ENCODE data around the gene ANKS1B.
"Not testable (repeated sequence)": the region's sequence is repeated elsewhere in the genome, so short reads cannot be mapped to it uniquely, and the experiment has no call there.

Gene ANKS1B

GRCh38 chr12:99339663-99340062 is 645.1 kb downstream of the ANKS1B start:
- DNase-seq: no peak

- no peak for DNase-seq
These were observed 650.3 kb downstream of the ANKS1B start for GRCh38 chr12:99334285-99335056.

GRCh38 chr12:99332936-99333591 is 651.7 kb downstream of the ANKS1B start:
- no peak for DNase-seq

- no peak for DNase-seq
These were observed 654.5 kb downstream of the ANKS1B start for GRCh38 chr12:99330216-99330615.

- DNase-seq: not testable (repeated sequence)
These were observed 663.5 kb downstream of the ANKS1B start for GRCh38 chr12:99321210-99321609.

GRCh38 chr12:99311373-99311772 is 673.4 kb downstream of the ANKS1B start:
- DNase-seq: no peak

GRCh38 chr12:99309812-99310211 is 674.9 kb downstream of the ANKS1B start:
- DNase-seq: no peak

- no peak for DNase-seq
These were observed 681.9 kb downstream of the ANKS1B start for GRCh38 chr12:99302874-99303273.

- DNase-seq: no peak
These were observed 697.6 kb downstream of the ANKS1B start for GRCh38 chr12:99287136-99287535.

GRCh38 chr12:99284161-99284560 is 700.6 kb downstream of the ANKS1B start:
- DNase-seq: no peak

GRCh38 chr12:99282624-99283023 is 702.1 kb downstream of the ANKS1B start:
- DNase-seq: no peak

GRCh38 chr12:99282086-99282485 is 702.6 kb downstream of the ANKS1B start:
- no peak for DNase-seq

- DNase-seq: no peak
These were observed 703.5 kb downstream of the ANKS1B start for GRCh38 chr12:99281277-99281676.

GRCh38 chr12:99278899-99279298 is 705.8 kb downstream of the ANKS1B start:
- DNase-seq: no peak

GRCh38 chr12:99277591-99278379 is 707.0 kb downstream of the ANKS1B start:
- no peak for DNase-seq

- no peak for DNase-seq
These were observed 713.7 kb downstream of the ANKS1B start for GRCh38 chr12:99271071-99271470.

- DNase-seq: no peak
These were observed 717.7 kb downstream of the ANKS1B start for GRCh38 chr12:99267038-99267437.

- no peak for DNase-seq
These were observed 719.1 kb downstream of the ANKS1B start for GRCh38 chr12:99265648-99266047.

GRCh38 chr12:99261256-99261655 is 723.5 kb downstream of the ANKS1B start:
- no peak for DNase-seq

- no peak for DNase-seq
These were observed 724.2 kb downstream of the ANKS1B start for GRCh38 chr12:99260456-99260996.

- DNase-seq: no peak
These were observed 725.4 kb downstream of the ANKS1B start for GRCh38 chr12:99259040-99259934.

GRCh38 chr12:99257672-99258071 is 727.1 kb downstream of the ANKS1B start:
- DNase-seq: no peak

Measured in MV-4-11 (cell line).